Ovary (tissue), 9 donors: Measurements from ENCODE around the gene ARHGEF12. TPM values are rescaled to one million over a fixed set of nuclear protein-coding genes. Genes with fewer than 3 reads are reported as not detected.

Source experiments
- DNase-seq, 5 donors: peaks; one replicate each; pipeline ENCODE4 v3.0.0-alpha.2; 2019 to 2020
- H3K27ac ChIP-seq, 2 donors: fragments of 200-600 bp; one replicate each; pipeline versions ENCODE4 v1.5.1 to v1.8.0; 2019 to 2022
- H3K27me3 ChIP-seq: fragments of 200-600 bp; one replicate; pipeline ENCODE4 v1.8.0; 2022
- H3K36me3 ChIP-seq: fragments of 200-600 bp; sonication (generic); one replicate; pipeline ENCODE4 v1.5.1; 2019
- H3K4me1 ChIP-seq: one replicate; pipeline ENCODE4 v1.8.1; 2013; ENCODE audit warnings: mild to moderate bottlenecking, moderate library complexity; ENCODE audit not compliant: insufficient read depth
- H3K4me3 ChIP-seq: fragments of 200-600 bp; sonication (generic); one replicate; pipeline ENCODE4 v1.5.1; 2017
- H3K9me3 ChIP-seq, 2 donors: fragments of 200-600 bp in 1 of 2; sonication (generic) in 1 of 2; one replicate each; pipeline versions ENCODE4 v1.5.1 to v1.8.1; 2013 to 2019; ENCODE audit warnings: mild to moderate bottlenecking in 1 of 2, moderate library complexity in 1 of 2
- EP300 ChIP-seq: sonication (generic); formaldehyde crosslinking; IDR thresholded peaks from one replicate; pipeline ENCODE4 v1.6.1; 2017; ENCODE audit warnings: antibody characterized with exemption
- POLR2A ChIP-seq: fragments of 450-650 bp; IDR thresholded peaks from one replicate; pipeline ENCODE4 v1.6.1; 2017; ENCODE audit warnings: antibody characterized with exemption, mild to moderate bottlenecking, moderate library complexity
- WGBS, 3 donors: extraction: QIAGEN DNeasy Blood & Tissue Kit in 1 of 3; methylation state at CpG; one replicate each; pipeline versions ENCODE4 v1.1.5 to v1.1.7; 2013 to 2017; 5-methylcytosine and 5-hydroxymethylcytosine counted together
- intact Hi-C, 4 donors: fragments of 100-400 bp; cut with DNase I; formaldehyde crosslinking; loops; one replicate each; pipeline versions ENCODE4 v1.11.0 to v1.15.1; 2022 to 2023
- polyA plus RNA-seq, 2 donors: library from polyadenylated mRNA; stranded (reverse); fragments of 200-250 nt in 1 of 2; fragments of 350-450 nt in 1 of 2; fragmentation: Illumina TruSeq in 1 of 2; extraction: RNeasy Lipid Tissue Mini Kit (QIAGEN cat#74804) in 1 of 2; gene quantifications; one replicate each; pipeline ENCODE4 v1.2.3, GENCODE V29; 2013 to 2014
- total RNA-seq, 7 donors: library from RNA; depleted of rRNA in 2 of 7; stranded (reverse); fragments of >200 nt in 2 of 7; fragmentation: NEBNext Ultra II Directional in 3 of 7; extraction: Animal tissue kit (Norgen Biotek cat#: 25700) in 3 of 7; gene quantifications; one replicate each; pipeline versions ENCODE4 v1.1.0 to v1.2.4, GENCODE V29; 2016 to 2023
- TF ChIP-seq, protein P1 (sequence below), 3 donors: fragments of 450-650 bp in 2 of 3; fragments of 200-600 bp in 1 of 3; IDR thresholded peaks; one replicate each; pipeline versions ENCODE4 v1.5.1 to v1.8.0; 2016 to 2022; ENCODE audit warnings: antibody characterized with exemption in 3 of 3, mild to moderate bottlenecking in 1 of 3
- donor health status: DM: no; HTN: no; CAD: no; lungs with moderate emphysema.
- donor health status: DM: no; HTN: no; CAD: no.
- donor health status: Bipolar disorder and iron deficiency.
- donor health status: DM: yes; HTN: yes; CAD: no.
- donor health status: DM: no; HTN: no; CAD: no.
- donor health status: DM: yes; HTN: yes; CAD: no.

ARHGEF12 gene
- total and polyA plus RNA-seq, 9 donors, result 22.1 to 92.9 (median 69.3) TPM

DNA sequence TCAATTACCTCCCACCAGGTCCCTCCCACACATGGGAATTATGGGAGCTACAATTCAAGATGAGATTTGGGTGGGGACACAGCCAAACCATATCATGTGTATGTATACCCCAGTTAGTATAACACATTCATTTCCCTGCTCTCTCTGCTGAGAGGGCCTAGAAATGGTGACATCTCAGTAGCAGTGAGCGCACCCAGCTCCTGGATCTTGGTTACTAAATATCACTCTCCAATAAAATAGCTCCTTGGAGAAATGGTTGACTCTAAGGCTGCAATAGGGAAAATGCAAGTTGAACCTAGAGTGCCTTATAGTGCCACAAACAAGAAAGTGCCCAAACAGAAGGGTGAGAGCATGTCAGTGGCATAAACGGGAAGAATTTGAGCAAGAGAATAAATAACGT lies 59.6 kb downstream of the ARHGEF12 start:
- no peaks in the 10 kb centered on the region for H3K9me3 ChIP-seq
- 95% methylated on average over 3 of the region's 3 CpGs for WGBS, 3 donors
- no peaks in the 10 kb centered on the region for H3K27me3 ChIP-seq
- intact Hi-C loops, result no loop called here
- H3K4me1 ChIP-seq, result no peaks in the 10 kb centered on the region
- no peak overlapping the region for H3K4me3 ChIP-seq
- no peak overlapping the region for H3K27ac ChIP-seq
- no peaks in the 10 kb centered on the region for H3K36me3 ChIP-seq
- DNase-seq, result no peak
- TF ChIP-seq EP300, result no peak
- TF ChIP-seq, protein P1, sequence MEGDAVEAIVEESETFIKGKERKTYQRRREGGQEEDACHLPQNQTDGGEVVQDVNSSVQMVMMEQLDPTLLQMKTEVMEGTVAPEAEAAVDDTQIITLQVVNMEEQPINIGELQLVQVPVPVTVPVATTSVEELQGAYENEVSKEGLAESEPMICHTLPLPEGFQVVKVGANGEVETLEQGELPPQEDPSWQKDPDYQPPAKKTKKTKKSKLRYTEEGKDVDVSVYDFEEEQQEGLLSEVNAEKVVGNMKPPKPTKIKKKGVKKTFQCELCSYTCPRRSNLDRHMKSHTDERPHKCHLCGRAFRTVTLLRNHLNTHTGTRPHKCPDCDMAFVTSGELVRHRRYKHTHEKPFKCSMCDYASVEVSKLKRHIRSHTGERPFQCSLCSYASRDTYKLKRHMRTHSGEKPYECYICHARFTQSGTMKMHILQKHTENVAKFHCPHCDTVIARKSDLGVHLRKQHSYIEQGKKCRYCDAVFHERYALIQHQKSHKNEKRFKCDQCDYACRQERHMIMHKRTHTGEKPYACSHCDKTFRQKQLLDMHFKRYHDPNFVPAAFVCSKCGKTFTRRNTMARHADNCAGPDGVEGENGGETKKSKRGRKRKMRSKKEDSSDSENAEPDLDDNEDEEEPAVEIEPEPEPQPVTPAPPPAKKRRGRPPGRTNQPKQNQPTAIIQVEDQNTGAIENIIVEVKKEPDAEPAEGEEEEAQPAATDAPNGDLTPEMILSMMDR (IDR thresholded peaks at IDR 0.05), result no peak
- no peak for TF ChIP-seq POLR2A

DNA sequence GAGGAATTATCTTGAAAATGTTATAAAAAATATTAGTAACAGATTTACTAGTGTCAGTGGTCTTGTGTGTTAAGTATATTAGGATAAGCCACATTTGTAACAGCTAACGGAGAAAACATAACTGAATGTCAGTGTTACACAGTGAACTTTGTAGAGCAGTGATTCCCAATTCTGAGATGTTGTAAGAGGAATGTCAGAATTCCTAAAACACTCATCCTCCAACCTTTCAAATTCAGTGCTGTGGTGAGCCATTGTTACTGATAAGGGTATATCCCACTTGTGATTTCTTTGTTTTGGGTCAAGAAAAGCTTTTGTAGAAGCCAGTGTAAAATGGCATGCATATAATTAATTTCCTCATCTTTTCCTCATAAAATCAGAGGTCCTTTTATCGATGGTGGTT lies 61.9 kb downstream of the ARHGEF12 start:
- H3K36me3 ChIP-seq, result no peaks in the 10 kb centered on the region
- intact Hi-C loops, result no loop called here
- no peak overlapping the region for H3K4me3 ChIP-seq
- H3K27me3 ChIP-seq, result no peaks in the 10 kb centered on the region
- DNase-seq, result no peak
- WGBS, 3 donors, result 51 to 52% (median 52%) methylated on average over 2 of the region's 2 CpGs
- no peaks in the 10 kb centered on the region for H3K9me3 ChIP-seq
- H3K27ac ChIP-seq, result no peak overlapping the region
- no peaks in the 10 kb centered on the region for H3K4me1 ChIP-seq
- TF ChIP-seq, protein P1 (IDR thresholded peaks at IDR 0.05), result no peak

DNA sequence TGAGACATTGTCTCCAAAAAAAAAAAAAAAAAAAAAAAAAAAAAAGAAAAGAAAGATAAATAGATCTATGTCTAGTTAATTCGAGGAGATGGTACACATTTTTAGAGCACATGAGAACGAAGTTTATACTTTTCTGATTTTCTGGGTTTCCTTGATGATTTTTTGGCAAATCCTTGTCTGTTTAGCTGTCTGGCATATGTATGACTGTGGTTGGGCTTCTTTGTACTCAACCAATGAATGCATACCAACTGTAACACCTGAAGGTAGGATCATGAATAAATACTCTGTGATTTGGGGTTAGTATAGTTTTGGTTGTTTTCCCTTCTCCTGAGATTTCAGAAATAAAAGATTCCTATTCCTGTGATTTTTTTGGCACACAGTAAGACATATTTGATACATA lies 63.1 kb downstream of the ARHGEF12 start:
- Histone ChIP-seq H3K9me3 (no peaks in the 10 kb centered on the region), H3K36me3 (no peaks in the 10 kb centered on the region), H3K4me3 (no peak overlapping the region), H3K27ac (no peak overlapping the region), H3K4me1 (no peaks in the 10 kb centered on the region), H3K27me3 (no peaks in the 10 kb centered on the region)
- intact Hi-C loops, result no loop called here
- no peak for DNase-seq
- TF ChIP-seq POLR2A, result no peak
- no peak for TF ChIP-seq EP300
- TF ChIP-seq, protein P1 (IDR thresholded peaks at IDR 0.05), result no peak
- WGBS, 3 donors, result 43 to 61% (median 53%) methylated on average over 2 of the region's 2 CpGs

- intact Hi-C loops, result loop anchor here in 1 of 4 donors (10.0 kb wide), 1 partner anchor 284 kb away; no protein-coding TSS in a partner anchor
- WGBS, 3 donors, result 41 to 64% (median 56%) methylated on average over 7 of the region's 7 CpGs
- Histone ChIP-seq H3K4me1 (no peaks in the 10 kb centered on the region), H3K9me3 (no peaks in the 10 kb centered on the region), H3K4me3 (no peak overlapping the region), H3K27ac (no peak overlapping the region), H3K36me3 (no peaks in the 10 kb centered on the region), H3K27me3 (no peaks in the 10 kb centered on the region)
- no peak for TF ChIP-seq POLR2A
- TF ChIP-seq, protein P1 (IDR thresholded peaks at IDR 0.05), result no peak
- TF ChIP-seq EP300, result no peak
- no peak for DNase-seq
These were observed 64.6 kb downstream of the ARHGEF12 start for GRCh38 chr11:120400564-120401364.
